Sigmoid colon (tissue), 4 donors: ENCODE results near the gene E2F7.

Source experiments
- POLR2AphosphoS5 ChIP-seq, 4 donors: sonication (generic); formaldehyde crosslinking; IDR thresholded peaks; one replicate each; pipeline ENCODE4 v1.6.1; 2017; ENCODE audit warnings: antibody characterized with exemption in 4 of 4
- TF ChIP-seq, protein P1 (sequence below), 4 experiments: fragments of 450-650 bp in 3 of 4; fragments of 200-600 bp in 1 of 4; IDR thresholded peaks; one replicate each; pipeline ENCODE4 v1.5.1; 2016 to 2019; ENCODE audit warnings: antibody characterized with exemption in 4 of 4, mild to moderate bottlenecking in 3 of 4, moderate library complexity in 2 of 4

DNA sequence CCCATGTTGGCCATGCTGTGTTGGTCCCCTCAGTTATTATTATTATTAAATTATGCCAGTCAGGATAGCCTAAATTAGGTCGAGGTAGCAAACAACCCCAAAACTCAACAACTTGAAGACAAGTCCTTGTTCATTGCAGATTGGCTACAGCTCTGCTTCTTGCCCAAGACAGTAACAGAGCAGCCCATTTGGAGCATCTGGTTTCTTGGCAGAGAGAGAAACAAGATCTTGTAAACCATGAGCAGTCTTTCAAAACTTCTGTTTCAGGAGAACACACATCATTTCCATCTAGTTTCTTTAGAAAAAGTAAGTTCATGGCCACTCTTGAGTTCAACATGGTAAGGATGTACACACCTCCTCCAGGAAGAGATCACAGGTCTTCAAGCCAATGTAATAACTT lies 52.3 kb downstream of the E2F7 start:
- TF ChIP-seq POLR2AphosphoS5 (IDR thresholded peaks at IDR 0.05), result no peak
- TF ChIP-seq, protein P1, sequence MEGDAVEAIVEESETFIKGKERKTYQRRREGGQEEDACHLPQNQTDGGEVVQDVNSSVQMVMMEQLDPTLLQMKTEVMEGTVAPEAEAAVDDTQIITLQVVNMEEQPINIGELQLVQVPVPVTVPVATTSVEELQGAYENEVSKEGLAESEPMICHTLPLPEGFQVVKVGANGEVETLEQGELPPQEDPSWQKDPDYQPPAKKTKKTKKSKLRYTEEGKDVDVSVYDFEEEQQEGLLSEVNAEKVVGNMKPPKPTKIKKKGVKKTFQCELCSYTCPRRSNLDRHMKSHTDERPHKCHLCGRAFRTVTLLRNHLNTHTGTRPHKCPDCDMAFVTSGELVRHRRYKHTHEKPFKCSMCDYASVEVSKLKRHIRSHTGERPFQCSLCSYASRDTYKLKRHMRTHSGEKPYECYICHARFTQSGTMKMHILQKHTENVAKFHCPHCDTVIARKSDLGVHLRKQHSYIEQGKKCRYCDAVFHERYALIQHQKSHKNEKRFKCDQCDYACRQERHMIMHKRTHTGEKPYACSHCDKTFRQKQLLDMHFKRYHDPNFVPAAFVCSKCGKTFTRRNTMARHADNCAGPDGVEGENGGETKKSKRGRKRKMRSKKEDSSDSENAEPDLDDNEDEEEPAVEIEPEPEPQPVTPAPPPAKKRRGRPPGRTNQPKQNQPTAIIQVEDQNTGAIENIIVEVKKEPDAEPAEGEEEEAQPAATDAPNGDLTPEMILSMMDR (IDR thresholded peaks at IDR 0.05), result no peak
